Measurements from ENCODE around the gene ACTR3.

DNA sequence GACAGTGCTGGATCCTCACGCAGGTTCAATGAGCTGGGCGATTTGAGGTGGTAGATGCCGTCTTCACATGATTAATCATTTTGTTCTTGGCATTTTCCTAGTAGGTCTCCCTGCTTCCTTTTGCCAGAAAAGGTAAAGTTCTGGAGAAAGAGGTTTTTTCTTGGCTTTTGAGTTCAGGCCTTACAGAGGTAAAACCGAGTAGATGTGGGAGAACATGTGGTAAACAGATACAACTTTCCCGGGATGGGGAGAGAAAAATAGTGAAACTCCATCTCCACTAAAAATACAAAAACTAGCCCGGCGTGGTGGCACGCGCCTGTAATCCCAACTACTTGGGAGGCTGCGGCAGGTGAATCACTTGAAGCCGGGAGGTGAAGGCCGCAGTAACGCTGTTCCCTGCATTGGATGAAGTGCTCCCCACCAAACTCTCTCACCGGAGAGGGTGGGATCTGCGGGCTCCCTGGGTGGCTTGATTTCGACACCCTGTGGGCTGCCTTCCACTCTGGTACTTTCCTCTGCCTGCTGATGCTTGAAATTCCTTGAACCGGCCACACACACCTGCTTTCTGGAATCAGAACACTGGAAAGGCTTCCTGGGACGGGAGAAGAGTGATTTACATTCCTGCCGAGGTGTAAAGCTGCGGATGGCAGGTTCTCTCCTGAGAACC is 88.8 kb downstream of the ACTR3 start:
- TF ChIP-seq CTCF (IDR thresholded peaks at IDR 0.05) (no peak), EZH2 (IDR thresholded peaks at IDR 0.05; ENCODE audit: borderline replicate concordance, insufficient read depth, low read depth, low read length, poor library complexity, severe bottlenecking) (no peak)
